Neural progenitor cell (in vitro differentiated cells): ENCODE results near the gene NOXA1.

ENCODE experiments used
- EZH2 ChIP-seq: fragments of 200-600 bp; sonication (generic); IDR thresholded peaks from 2 replicates; pipeline ENCODE4 v1.6.1; 2017; ENCODE audit warnings: antibody characterized with exemption, mild to moderate bottlenecking, moderate library complexity
- TF ChIP-seq, protein P1 (sequence below): fragments of 200-600 bp; sonication (generic); IDR thresholded peaks from 2 replicates; pipeline ENCODE4 v1.5.1; 2017; ENCODE audit warnings: antibody characterized with exemption, mild to moderate bottlenecking

DNA sequence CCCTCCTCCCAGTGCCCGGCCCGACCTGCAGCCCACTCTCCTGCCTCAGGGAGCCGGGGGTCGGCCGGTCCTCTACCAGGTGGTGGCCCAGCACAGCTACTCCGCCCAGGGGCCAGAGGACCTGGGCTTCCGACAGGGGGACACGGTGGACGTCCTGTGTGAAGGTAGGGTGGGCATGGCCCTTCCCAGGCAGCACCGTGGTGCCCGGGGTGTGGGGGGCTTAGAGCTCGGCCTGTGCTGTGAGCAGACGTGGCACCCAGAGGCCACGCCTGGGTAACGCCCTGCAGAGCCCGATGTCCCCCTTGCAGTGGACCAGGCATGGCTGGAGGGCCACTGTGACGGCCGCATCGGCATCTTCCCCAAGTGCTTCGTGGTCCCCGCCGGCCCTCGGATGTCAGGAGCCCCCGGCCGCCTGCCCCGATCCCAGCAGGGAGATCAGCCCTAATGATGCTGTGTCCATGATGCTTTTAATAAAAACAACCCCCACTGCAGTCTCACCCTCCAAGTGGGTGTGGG is 10.8 kb downstream of the NOXA1 start:
- TF ChIP-seq, protein P1, sequence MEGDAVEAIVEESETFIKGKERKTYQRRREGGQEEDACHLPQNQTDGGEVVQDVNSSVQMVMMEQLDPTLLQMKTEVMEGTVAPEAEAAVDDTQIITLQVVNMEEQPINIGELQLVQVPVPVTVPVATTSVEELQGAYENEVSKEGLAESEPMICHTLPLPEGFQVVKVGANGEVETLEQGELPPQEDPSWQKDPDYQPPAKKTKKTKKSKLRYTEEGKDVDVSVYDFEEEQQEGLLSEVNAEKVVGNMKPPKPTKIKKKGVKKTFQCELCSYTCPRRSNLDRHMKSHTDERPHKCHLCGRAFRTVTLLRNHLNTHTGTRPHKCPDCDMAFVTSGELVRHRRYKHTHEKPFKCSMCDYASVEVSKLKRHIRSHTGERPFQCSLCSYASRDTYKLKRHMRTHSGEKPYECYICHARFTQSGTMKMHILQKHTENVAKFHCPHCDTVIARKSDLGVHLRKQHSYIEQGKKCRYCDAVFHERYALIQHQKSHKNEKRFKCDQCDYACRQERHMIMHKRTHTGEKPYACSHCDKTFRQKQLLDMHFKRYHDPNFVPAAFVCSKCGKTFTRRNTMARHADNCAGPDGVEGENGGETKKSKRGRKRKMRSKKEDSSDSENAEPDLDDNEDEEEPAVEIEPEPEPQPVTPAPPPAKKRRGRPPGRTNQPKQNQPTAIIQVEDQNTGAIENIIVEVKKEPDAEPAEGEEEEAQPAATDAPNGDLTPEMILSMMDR, result no peak
- no peak for TF ChIP-seq EZH2
